ENCODE results near the gene PARN.

PARN gene

GRCh38 chr16:14489460-14489859 lies 140.6 kb downstream of the PARN start:
- peak overlapping the region; percentile 39; the same call in 1 of the 2 replicates for H3K27ac ChIP-seq
- TF ChIP-seq CTCF (conservative IDR thresholded peaks at IDR 0.05): 0 out of 2 replicates have a peak, but pooled peaks have one; percentile 11

- peak overlapping the region; percentile 67 for H3K27ac ChIP-seq
- TF ChIP-seq CTCF (conservative IDR thresholded peaks at IDR 0.05): no peak
Observed at GRCh38 chr16:14487579-14487978, 142.5 kb downstream of the PARN start.

- no peak for TF ChIP-seq CTCF (conservative IDR thresholded peaks at IDR 0.05)
- H3K27ac ChIP-seq: peak overlapping the region; percentile 67
Observed at GRCh38 chr16:14486520-14487303, 143.3 kb downstream of the PARN start.

- peak overlapping the region; percentile 67 for H3K27ac ChIP-seq
- TF ChIP-seq CTCF (conservative IDR thresholded peaks at IDR 0.05): no peak
Observed at GRCh38 chr16:14485811-14486519, 144.1 kb downstream of the PARN start.

GRCh38 chr16:14485121-14485551 lies 144.9 kb downstream of the PARN start:
- no peak for TF ChIP-seq CTCF (conservative IDR thresholded peaks at IDR 0.05)

GRCh38 chr16:14483819-14484385 lies 146.2 kb downstream of the PARN start:
- H3K27ac ChIP-seq: no peak overlapping the region
- no peak for TF ChIP-seq CTCF (conservative IDR thresholded peaks at IDR 0.05)

More at GRCh38 chr16:14485121-14485551, 144.9 kb downstream of the PARN start:
- H3K27ac ChIP-seq: no peak overlapping the region

GRCh38 chr16:14476183-14476582 lies 153.9 kb downstream of the PARN start:
- peak overlapping the region; percentile 68 for H3K27ac ChIP-seq
- TF ChIP-seq CTCF (conservative IDR thresholded peaks at IDR 0.05): no peak
